ENCODE results near the gene SHISAL1. TPM values are rescaled to one million over a fixed set of nuclear protein-coding genes. Genes with fewer than 3 reads are reported as not detected.

Gene SHISAL1
- total RNA-seq, 1 donor from 2014 or later = 5.0 TPM

- DNase-seq (ENCODE audit: extremely low spot score, unreplicated experiment) = no peak
- Mint-ChIP-seq H3K36me3 (ENCODE audit: unreplicated experiment) (no peaks in the 10 kb centered on the region), H3K4me3 (ENCODE audit: unreplicated experiment) (no peak overlapping the region), H3K27me3 (ENCODE audit: unreplicated experiment) (no peaks in the 10 kb centered on the region), H3K9me3 (ENCODE audit: unreplicated experiment) (no peaks in the 10 kb centered on the region), H3K4me1 (ENCODE audit: unreplicated experiment) (peaks cover 13% of the 10 kb centered on the region), H3K27ac (ENCODE audit: unreplicated experiment) (no peak overlapping the region)
- TF ChIP-seq, protein P1, sequence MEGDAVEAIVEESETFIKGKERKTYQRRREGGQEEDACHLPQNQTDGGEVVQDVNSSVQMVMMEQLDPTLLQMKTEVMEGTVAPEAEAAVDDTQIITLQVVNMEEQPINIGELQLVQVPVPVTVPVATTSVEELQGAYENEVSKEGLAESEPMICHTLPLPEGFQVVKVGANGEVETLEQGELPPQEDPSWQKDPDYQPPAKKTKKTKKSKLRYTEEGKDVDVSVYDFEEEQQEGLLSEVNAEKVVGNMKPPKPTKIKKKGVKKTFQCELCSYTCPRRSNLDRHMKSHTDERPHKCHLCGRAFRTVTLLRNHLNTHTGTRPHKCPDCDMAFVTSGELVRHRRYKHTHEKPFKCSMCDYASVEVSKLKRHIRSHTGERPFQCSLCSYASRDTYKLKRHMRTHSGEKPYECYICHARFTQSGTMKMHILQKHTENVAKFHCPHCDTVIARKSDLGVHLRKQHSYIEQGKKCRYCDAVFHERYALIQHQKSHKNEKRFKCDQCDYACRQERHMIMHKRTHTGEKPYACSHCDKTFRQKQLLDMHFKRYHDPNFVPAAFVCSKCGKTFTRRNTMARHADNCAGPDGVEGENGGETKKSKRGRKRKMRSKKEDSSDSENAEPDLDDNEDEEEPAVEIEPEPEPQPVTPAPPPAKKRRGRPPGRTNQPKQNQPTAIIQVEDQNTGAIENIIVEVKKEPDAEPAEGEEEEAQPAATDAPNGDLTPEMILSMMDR (IDR thresholded peaks at IDR 0.05) = no peak
These were observed 37.7 kb downstream of the SHISAL1 start for GRCh38 chr22:44274918-44275630.

GRCh38 chr22:44273175-44273574 lies 39.6 kb downstream of the SHISAL1 start:
- H3K27ac Mint-ChIP-seq (ENCODE audit: unreplicated experiment) = no peak overlapping the region
- no peaks in the 10 kb centered on the region for H3K27me3 Mint-ChIP-seq (ENCODE audit: unreplicated experiment)
- H3K4me1 Mint-ChIP-seq (ENCODE audit: unreplicated experiment) = peaks cover 1% of the 10 kb centered on the region
- DNase-seq (ENCODE audit: extremely low spot score, unreplicated experiment) = no peak
- no peaks in the 10 kb centered on the region for H3K9me3 Mint-ChIP-seq (ENCODE audit: unreplicated experiment)
- H3K36me3 Mint-ChIP-seq (ENCODE audit: unreplicated experiment) = no peaks in the 10 kb centered on the region
- no peak overlapping the region for H3K4me3 Mint-ChIP-seq (ENCODE audit: unreplicated experiment)
- TF ChIP-seq, protein P1 (IDR thresholded peaks at IDR 0.05) = no peak

- no peak for DNase-seq (ENCODE audit: extremely low spot score, unreplicated experiment)
- no peaks in the 10 kb centered on the region for H3K9me3 Mint-ChIP-seq (ENCODE audit: unreplicated experiment)
- H3K36me3 Mint-ChIP-seq (ENCODE audit: unreplicated experiment) = no peaks in the 10 kb centered on the region
- H3K27me3 Mint-ChIP-seq (ENCODE audit: unreplicated experiment) = no peaks in the 10 kb centered on the region
- TF ChIP-seq, protein P1 (IDR thresholded peaks at IDR 0.05) = no peak
- no peaks in the 10 kb centered on the region for H3K4me1 Mint-ChIP-seq (ENCODE audit: unreplicated experiment)
- H3K27ac Mint-ChIP-seq (ENCODE audit: unreplicated experiment) = no peak overlapping the region
- H3K4me3 Mint-ChIP-seq (ENCODE audit: unreplicated experiment) = no peak overlapping the region
These were observed 40.4 kb downstream of the SHISAL1 start for GRCh38 chr22:44272401-44272771.

DNA sequence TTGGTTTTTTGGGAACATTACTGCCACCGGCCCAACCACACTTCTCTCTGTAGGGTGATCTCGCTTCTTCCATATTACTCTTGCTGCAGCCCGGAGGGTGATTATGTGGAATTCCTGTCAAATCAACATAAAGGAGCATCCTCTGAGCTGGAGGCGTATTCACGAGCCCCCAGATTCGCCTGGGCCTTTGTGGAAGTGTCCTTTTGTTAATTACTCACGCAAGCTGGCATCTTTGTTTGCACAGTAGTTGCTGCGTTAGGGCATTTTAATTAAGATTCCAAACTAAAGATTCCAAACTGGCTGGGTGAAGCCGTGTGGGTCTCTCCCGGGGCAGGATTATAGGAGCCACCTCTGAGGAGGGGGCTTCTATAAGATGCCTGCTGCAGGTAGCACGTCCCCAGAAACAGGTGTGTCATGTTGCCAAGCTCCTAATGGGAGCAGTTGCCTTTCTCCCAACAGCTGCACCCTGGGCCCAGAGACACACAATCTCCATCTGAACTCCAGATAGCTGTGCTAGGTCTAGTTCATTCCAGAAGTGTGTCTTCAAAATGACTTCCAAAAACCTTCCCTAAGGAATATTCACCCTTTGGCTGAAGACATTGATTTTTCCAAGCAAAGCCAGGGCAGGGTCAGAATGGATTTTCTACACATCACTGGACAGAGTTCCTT lies 40.9 kb downstream of the SHISAL1 start:
- H3K4me1 Mint-ChIP-seq (ENCODE audit: unreplicated experiment) = no peaks in the 10 kb centered on the region

GRCh38 chr22:44271010-44271500 lies 41.7 kb downstream of the SHISAL1 start:
- no peak overlapping the region for H3K27ac Mint-ChIP-seq (ENCODE audit: unreplicated experiment)
- H3K9me3 Mint-ChIP-seq (ENCODE audit: unreplicated experiment) = no peaks in the 10 kb centered on the region
- H3K4me3 Mint-ChIP-seq (ENCODE audit: unreplicated experiment) = no peak overlapping the region
- no peaks in the 10 kb centered on the region for H3K27me3 Mint-ChIP-seq (ENCODE audit: unreplicated experiment)
- no peaks in the 10 kb centered on the region for H3K36me3 Mint-ChIP-seq (ENCODE audit: unreplicated experiment)
- no peak for DNase-seq (ENCODE audit: extremely low spot score, unreplicated experiment)
- TF ChIP-seq, protein P1 (IDR thresholded peaks at IDR 0.05) = no peak
- H3K4me1 Mint-ChIP-seq (ENCODE audit: unreplicated experiment) = no peaks in the 10 kb centered on the region

More for the DNA sequence above, 40.9 kb downstream of the SHISAL1 start:
- Mint-ChIP-seq H3K36me3 (ENCODE audit: unreplicated experiment) (no peaks in the 10 kb centered on the region), H3K9me3 (ENCODE audit: unreplicated experiment) (no peaks in the 10 kb centered on the region), H3K27me3 (ENCODE audit: unreplicated experiment) (no peaks in the 10 kb centered on the region), H3K4me3 (ENCODE audit: unreplicated experiment) (no peak overlapping the region), H3K27ac (ENCODE audit: unreplicated experiment) (no peak overlapping the region)
- TF ChIP-seq, protein P1 (IDR thresholded peaks at IDR 0.05) = no peak
- DNase-seq (ENCODE audit: extremely low spot score, unreplicated experiment) = no peak
